HPDE6-E6E7 (cell line): Measurements from ENCODE around the gene MAP7.
"Not testable (repeated sequence)": the region's sequence is repeated elsewhere in the genome, so short reads cannot be mapped to it uniquely, and the experiment has no call there.

Source experiments
- DNase-seq: peaks from one replicate; pipeline ENCODE4 v3.0.0; 2011; ENCODE audit warnings: missing footprints; ENCODE audit errors: extremely low spot score

The MAP7 gene

GRCh38 chr6:136383268-136383937 is 166.8 kb downstream of the MAP7 start:
- no peak for DNase-seq

GRCh38 chr6:136382676-136383252 is 167.5 kb downstream of the MAP7 start:
- no peak for DNase-seq

- no peak for DNase-seq
These were observed 171.3 kb downstream of the MAP7 start for GRCh38 chr6:136378888-136379287.

- DNase-seq, result not testable (repeated sequence)
These were observed 174.4 kb downstream of the MAP7 start for GRCh38 chr6:136375836-136376235.

GRCh38 chr6:136371959-136372358 is 178.3 kb downstream of the MAP7 start:
- no peak for DNase-seq

- DNase-seq, result no peak
These were observed 179.1 kb downstream of the MAP7 start for GRCh38 chr6:136370988-136371728.

- no peak for DNase-seq
These were observed 184.4 kb downstream of the MAP7 start for GRCh38 chr6:136365776-136366354.

- DNase-seq, result no peak
These were observed 187.5 kb downstream of the MAP7 start for GRCh38 chr6:136362421-136363356.

- DNase-seq, result no peak
These were observed 188.4 kb downstream of the MAP7 start for GRCh38 chr6:136361787-136362186.

- DNase-seq, result no peak
These were observed 189.4 kb downstream of the MAP7 start for GRCh38 chr6:136360783-136361182.

GRCh38 chr6:136359851-136360250 is 190.4 kb downstream of the MAP7 start:
- DNase-seq, result no peak

GRCh38 chr6:136351518-136352110 is 198.6 kb downstream of the MAP7 start:
- DNase-seq, result no peak

- DNase-seq, result no peak
These were observed 199.3 kb downstream of the MAP7 start for GRCh38 chr6:136350914-136351313.

- DNase-seq, result peak; percentile 34
These were observed 202.4 kb downstream of the MAP7 start for GRCh38 chr6:136347847-136348246.

GRCh38 chr6:136345145-136345544 is 205.1 kb downstream of the MAP7 start:
- no peak for DNase-seq

- no peak for DNase-seq
These were observed 205.8 kb downstream of the MAP7 start for GRCh38 chr6:136344420-136344819.

- no peak for DNase-seq
These were observed 206.5 kb downstream of the MAP7 start for GRCh38 chr6:136343700-136344099.

- no peak for DNase-seq
These were observed 206.9 kb downstream of the MAP7 start for GRCh38 chr6:136343275-136343674.

- no peak for DNase-seq
These were observed 208.3 kb downstream of the MAP7 start for GRCh38 chr6:136341967-136342366.

GRCh38 chr6:136341367-136341766 is 208.9 kb downstream of the MAP7 start:
- no peak for DNase-seq

- DNase-seq, result no peak
These were observed 211.7 kb downstream of the MAP7 start for GRCh38 chr6:136338486-136338885.
